ENCODE results near the gene USH1G. TPM values are rescaled to one million over a fixed set of nuclear protein-coding genes. Genes with fewer than 3 reads are reported as not detected.
A peak's percentile ranks its signal among the peaks of the same experiment; 100 is the strongest.

Gene USH1G
- total RNA-seq, 1 donor from 2014 or later: 0.14 TPM

- Histone ChIP-seq H3K27me3 (ENCODE audit: insufficient read depth, low read length) (no peaks in the 10 kb centered on the region), H3K79me2 (ENCODE audit: insufficient read depth, low read length) (peaks cover 9% of the 10 kb centered on the region), H2AFZ (ENCODE audit: low read depth, low read length) (peak overlapping the region; percentile 95), H3K9me3 (ENCODE audit: insufficient read depth, low read depth, low read length) (no peaks in the 10 kb centered on the region), H3K9ac (ENCODE audit: low read length) (peak overlapping the region; percentile 90), H3K4me2 (ENCODE audit: low read length) (peak overlapping the region; percentile 100), H4K20me1 (ENCODE audit: insufficient read depth, low read length) (peaks cover 14% of the 10 kb centered on the region), H3K4me1 (ENCODE audit: insufficient read depth, low read length) (peaks cover 14% of the 10 kb centered on the region), H3K36me3 (ENCODE audit: insufficient read depth, low read length) (no peaks in the 10 kb centered on the region), H3K4me3 (ENCODE audit: insufficient read depth, low read depth, low read length) (peak overlapping the region; percentile 79), H3K27ac (ENCODE audit: low read depth, low read length) (peak overlapping the region; percentile 89)
- H3K9me3 Mint-ChIP-seq (ENCODE audit: unreplicated experiment): no peaks in the 10 kb centered on the region
- peak overlapping the region; percentile 94 for H3K4me3 Mint-ChIP-seq (ENCODE audit: unreplicated experiment)
- DNase-seq (ENCODE audit: low read depth) (peak; percentile 99), FAIRE-seq (peak; percentile 13)
- peak overlapping the region; percentile 96 for H3K27ac Mint-ChIP-seq (ENCODE audit: unreplicated experiment)
- H3K36me3 Mint-ChIP-seq (ENCODE audit: low read depth, unreplicated experiment): peaks cover 12% of the 10 kb centered on the region
- no peak for TF ChIP-seq CTCF (IDR thresholded peaks at IDR 0.05; ENCODE audit: insufficient read depth, low read depth, low read length)
- no peak for TF ChIP-seq EZH2 (IDR thresholded peaks at IDR 0.05; ENCODE audit: insufficient read depth, low read length)
- peaks cover 13% of the 10 kb centered on the region for H3K4me1 Mint-ChIP-seq (ENCODE audit: low read depth, unreplicated experiment)
- peaks cover 5% of the 10 kb centered on the region for H3K27me3 Mint-ChIP-seq (ENCODE audit: low read depth, unreplicated experiment)
Observed at GRCh38 chr17:74873037-74873873, 49.8 kb downstream of the USH1G start.

GRCh38 chr17:74872313-74873036 is 50.6 kb downstream of the USH1G start, which contains the start of gene FDXR:
Gene FDXR, minus strand, starts transcription at chr17:74872994. Its CDS starts 50 bp downstream, at chr17:74872944.
- peak within 1 kb of the TSS; percentile 95 for H2AFZ ChIP-seq (ENCODE audit: low read depth, low read length)
- peaks cover 22% of the 10 kb centered on the region for H4K20me1 ChIP-seq (ENCODE audit: insufficient read depth, low read length)
- Mint-ChIP-seq H3K9me3 (ENCODE audit: unreplicated experiment) (no peaks in the 10 kb centered on the region), H3K27ac (ENCODE audit: unreplicated experiment) (peak within 1 kb of the TSS; percentile 96), H3K27me3 (ENCODE audit: low read depth, unreplicated experiment) (peaks cover 5% of the 10 kb centered on the region), H3K4me3 (ENCODE audit: unreplicated experiment) (peak within 1 kb of the TSS; percentile 94), H3K36me3 (ENCODE audit: low read depth, unreplicated experiment) (peaks cover 12% of the 10 kb centered on the region), H3K4me1 (ENCODE audit: low read depth, unreplicated experiment) (peaks cover 14% of the 10 kb centered on the region)
- TF ChIP-seq EZH2 (IDR thresholded peaks at IDR 0.05; ENCODE audit: insufficient read depth, low read length) (no peak), CTCF (IDR thresholded peaks at IDR 0.05; ENCODE audit: insufficient read depth, low read depth, low read length) (no peak)
- H3K4me2 ChIP-seq (ENCODE audit: low read length): peak within 1 kb of the TSS; percentile 100
- no peaks in the 10 kb centered on the region for H3K36me3 ChIP-seq (ENCODE audit: insufficient read depth, low read length)
- FAIRE-seq (no peak), DNase-seq (ENCODE audit: low read depth) (no peak)
- H3K79me2 ChIP-seq (ENCODE audit: insufficient read depth, low read length): peaks cover 9% of the 10 kb centered on the region
- H3K27ac ChIP-seq (ENCODE audit: low read depth, low read length): peak within 1 kb of the TSS; percentile 89
- H3K9me3 ChIP-seq (ENCODE audit: insufficient read depth, low read depth, low read length): no peaks in the 10 kb centered on the region
- peaks cover 16% of the 10 kb centered on the region for H3K4me1 ChIP-seq (ENCODE audit: insufficient read depth, low read length)
- peak within 1 kb of the TSS; percentile 90 for H3K9ac ChIP-seq (ENCODE audit: low read length)
- peak within 1 kb of the TSS; percentile 79 for H3K4me3 ChIP-seq (ENCODE audit: insufficient read depth, low read depth, low read length)
- H3K27me3 ChIP-seq (ENCODE audit: insufficient read depth, low read length): no peaks in the 10 kb centered on the region

Data from astrocyte (in vitro differentiated cells and primary cell).